HG02973 (cell line): ENCODE data around the gene EIF4G2.

Source experiments
- ATAC-seq: cut with Tn5 transposase; IDR thresholded peaks from one replicate; pipeline ENCODE4 v1.9.1; 2021; ENCODE audit warnings: moderate library complexity; ENCODE audit not compliant: unreplicated experiment

EIF4G2 gene

DNA sequence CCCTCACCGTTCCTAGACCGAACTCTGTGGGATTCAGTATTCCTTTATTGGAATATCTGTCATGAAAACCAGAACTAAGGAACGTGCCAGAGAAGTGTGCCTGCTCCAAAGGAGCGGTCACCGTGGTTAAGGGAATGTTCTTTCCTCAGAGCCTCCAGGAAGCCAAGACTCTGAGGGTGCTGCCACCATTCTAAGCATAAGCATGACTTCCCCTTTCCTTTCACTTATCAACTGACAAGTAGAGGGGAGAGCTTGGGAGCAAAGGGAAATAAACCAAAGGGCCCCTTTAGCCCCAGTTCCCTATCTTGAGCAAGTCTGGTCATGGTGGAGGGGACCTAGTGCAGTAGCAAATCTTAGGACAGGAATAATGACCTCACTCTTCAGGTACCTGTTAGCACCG lies 30.9 kb downstream of the EIF4G2 start:
- ATAC-seq = no peak

GRCh38 chr11:10777393-10777793 lies 31.3 kb downstream of the EIF4G2 start:
- no peak for ATAC-seq

DNA sequence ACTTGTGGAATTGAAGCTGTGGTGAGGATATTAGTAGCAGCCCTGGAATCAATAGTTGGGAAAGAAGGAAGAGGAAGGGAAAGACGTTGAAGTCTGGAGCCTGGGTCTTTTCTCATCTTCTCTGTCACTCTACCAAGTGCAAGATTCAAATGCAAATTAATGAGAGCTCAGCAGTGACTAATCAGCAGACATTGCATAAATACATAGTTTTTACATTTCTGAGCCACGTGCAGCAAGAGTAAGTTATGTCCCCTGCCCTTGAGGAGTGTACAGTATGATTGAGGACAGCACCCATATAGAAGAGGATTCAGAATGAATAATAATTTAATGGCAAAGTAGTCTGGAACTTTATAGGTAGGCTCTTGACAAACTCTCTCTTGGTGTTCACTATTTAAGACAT lies 33.9 kb downstream of the EIF4G2 start:
- no peak for ATAC-seq

GRCh38 chr11:10771457-10771856 lies 37.3 kb downstream of the EIF4G2 start:
- no peak for ATAC-seq

GRCh38 chr11:10770626-10771254 lies 38.0 kb downstream of the EIF4G2 start:
- no peak for ATAC-seq

DNA sequence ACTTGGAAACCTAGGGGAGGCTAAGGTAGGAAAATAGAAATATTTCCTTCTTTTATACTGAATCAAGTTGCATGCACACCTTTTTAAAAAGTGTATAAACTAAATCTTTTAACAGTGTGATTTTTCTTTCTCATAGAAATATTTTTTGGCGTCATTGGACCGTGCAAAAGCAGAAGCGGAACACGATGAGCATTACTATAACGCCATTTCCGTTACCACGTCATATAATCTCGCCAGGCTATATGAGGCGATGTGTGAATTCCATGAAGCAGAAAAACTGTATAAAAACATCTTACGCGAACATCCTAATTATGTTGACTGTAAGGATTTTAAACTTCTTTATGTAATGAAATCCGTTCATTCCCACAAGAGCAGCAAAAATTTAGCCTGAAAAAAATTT lies 44.3 kb downstream of the EIF4G2 start:
- no peak for ATAC-seq

GRCh38 chr11:10763766-10764165 lies 45.0 kb downstream of the EIF4G2 start:
- no peak for ATAC-seq

DNA sequence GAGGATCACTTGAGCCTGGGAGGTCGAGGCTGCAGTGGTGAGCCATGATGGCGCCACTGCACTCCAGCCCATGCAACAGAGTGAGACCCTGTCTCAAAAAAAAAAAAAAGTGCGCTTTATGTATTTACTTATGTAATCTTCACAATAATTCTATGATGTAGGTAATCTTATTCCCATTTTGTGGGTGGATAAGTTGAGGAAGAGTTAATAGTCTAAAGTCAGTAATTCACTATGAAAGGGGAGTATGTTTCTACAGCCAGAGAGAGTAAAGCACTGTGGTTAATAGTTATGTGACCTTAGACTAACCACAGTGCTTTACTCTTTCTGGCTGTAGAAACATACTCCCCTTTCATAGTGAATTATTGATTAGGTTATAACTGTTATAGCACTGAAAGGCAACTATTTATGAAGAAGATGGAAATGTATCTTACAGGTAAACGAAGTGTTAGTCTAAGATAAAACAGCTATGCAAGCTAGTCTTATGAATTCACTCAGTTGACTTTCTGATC lies 45.8 kb downstream of the EIF4G2 start:
- no peak for ATAC-seq

DNA sequence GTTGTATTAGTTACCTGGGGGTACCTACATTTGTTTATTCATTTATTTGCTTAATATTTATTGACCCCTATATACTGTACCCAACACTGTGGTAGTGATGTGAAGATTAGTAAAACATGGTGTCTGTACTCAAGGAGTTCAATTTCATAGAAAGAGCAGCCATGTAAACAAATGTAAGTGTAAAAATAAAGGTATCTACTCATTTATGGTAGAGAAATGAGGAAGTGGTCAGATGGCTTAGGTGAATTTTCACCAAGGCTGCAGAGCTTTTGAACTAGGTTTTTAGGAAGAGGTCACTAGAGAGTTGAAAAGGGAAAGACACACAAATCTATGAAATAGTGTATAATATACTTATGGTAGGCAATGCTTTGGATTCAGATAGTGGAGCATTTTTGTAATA lies 46.5 kb downstream of the EIF4G2 start:
- ATAC-seq = peak; percentile 84

DNA sequence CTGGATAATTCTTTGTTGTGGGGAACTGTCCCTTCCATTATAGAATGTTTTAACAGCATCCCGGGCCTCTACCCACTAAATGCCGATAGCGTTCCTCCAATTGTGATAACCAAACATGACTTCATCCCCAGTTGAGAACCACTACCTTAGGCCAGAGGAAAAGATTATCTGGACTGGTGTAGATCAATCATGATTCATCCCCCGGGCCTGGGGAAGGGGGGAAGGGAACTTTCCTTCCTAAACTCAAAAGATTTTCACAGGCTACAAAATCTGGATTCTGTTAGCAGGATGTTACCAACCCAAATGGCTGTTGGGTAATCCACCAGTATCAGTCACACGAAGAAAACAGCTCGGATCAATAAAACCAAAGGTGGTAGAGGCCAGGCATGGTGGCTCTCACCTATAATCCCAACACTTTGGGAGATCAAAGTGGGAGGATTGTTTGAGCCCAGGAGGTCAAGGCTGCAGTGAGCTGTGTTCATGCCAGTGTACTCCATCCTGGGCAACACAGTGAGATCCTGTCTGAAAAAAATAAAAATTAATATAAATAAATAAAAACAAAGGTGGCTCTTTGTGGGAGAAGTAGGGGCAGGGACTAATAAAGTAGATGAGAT lies 47.5 kb downstream of the EIF4G2 start:
- ATAC-seq = no peak

DNA sequence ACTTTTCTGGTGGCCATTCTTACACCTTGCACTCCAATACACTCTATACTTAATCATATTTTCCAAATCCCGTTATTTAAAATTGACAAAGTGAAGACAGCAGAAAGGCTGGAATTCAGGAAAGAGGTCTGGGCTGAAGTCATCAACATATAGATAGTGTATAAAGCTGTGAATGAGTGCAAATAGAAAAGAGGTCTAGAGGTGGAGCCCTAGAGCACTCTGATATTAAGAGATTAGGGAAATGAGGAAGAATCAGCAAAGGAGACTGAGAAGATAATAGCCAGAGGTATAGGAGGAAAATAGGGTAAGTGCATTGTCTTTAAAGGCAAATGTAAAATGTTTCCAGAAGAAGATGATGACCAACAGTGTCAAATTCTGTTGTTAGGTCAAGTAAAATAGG lies 49.8 kb downstream of the EIF4G2 start:
- ATAC-seq = no peak

DNA sequence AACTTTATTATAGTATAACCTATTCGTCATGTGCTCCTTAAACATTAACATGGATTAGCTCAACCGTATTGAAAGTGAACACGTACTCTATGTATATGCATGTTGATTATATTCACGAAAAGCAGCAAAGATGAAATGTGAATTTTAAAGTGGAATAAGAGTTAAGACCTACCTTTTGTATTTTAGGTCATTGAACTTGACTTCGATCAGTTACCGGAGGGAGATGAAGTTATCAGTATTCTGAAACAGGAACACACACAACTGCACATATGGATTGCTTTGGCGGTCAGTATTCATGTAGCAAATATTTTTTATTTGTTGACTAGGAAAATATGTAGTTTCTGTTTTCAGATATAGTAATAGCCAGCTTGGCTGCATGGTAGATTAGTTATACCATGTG lies 56.2 kb downstream of the EIF4G2 start:
- ATAC-seq = no peak

- no peak for ATAC-seq
These were observed 56.7 kb downstream of the EIF4G2 start for GRCh38 chr11:10752061-10752460.

GRCh38 chr11:10751581-10751940 lies 57.2 kb downstream of the EIF4G2 start:
- no peak for ATAC-seq

DNA sequence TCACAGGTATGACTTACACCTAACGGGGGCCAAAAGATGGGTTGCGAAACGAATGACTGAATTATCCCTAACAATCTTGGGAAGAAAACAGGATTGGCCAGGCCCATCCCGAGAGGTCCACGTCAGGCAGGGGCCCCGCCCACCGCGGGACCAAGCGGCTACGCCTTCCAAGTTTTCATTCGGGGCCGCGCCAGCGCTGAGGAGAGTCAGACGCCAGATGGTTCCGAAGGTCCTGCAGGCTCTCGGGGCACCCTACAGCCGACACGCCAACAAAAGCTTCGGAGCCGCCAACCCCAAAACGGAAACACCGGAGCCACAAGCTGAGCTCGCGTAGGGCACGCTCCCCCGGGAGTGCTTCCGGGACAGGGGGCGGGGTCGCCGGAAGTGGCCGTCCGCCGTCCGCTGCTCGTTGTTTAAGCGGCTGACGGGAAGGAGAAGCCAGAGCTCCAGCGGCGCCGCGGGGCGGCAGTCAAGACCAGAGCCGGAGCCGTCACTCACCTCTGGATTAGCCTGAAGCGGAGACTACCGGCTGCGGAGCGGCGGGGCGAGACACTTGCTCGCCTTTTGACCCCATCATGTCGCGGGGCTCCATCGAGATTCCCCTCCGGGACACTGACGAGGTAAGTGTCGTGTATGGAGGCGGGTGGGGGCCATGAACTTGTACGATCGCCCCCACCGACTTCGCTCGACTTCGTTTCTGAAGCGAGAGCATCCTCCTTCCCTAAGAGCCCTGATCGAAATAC lies 57.7 kb downstream of the EIF4G2 start, which contains the start of gene CTR9:
Gene CTR9, plus strand, starts transcription at position 409 of the 743 bp plus-strand sequence. Its CDS starts 167 bp downstream, at position 576.
- ATAC-seq = peak; percentile 90

GRCh38 chr11:10749476-10749875 lies 59.2 kb downstream of the EIF4G2 start:
- ATAC-seq = no peak

- no peak for ATAC-seq
These were observed 61.0 kb downstream of the EIF4G2 start for GRCh38 chr11:10747733-10748132.
